B cell (primary cell): ENCODE data around the gene CYB5B.

Experiments
- CTCF ChIP-seq: fragments of 200-600 bp; IDR thresholded peaks from one replicate; pipeline ENCODE4 v1.8.0; 2022; ENCODE audit warnings: antibody characterized with exemption, mild to moderate bottlenecking
- EZH2 ChIP-seq: IDR thresholded peaks from 2 replicates; pipeline ENCODE4 v1.6.1; 2012; ENCODE audit warnings: borderline replicate concordance, low read depth, mild to moderate bottlenecking, moderate library complexity, low read length; ENCODE audit not compliant: insufficient read depth, poor library complexity, severe bottlenecking

GRCh38 chr16:69501956-69502745 is 77.7 kb downstream of the CYB5B start:
- TF ChIP-seq EZH2 (no peak), CTCF (no peak)
